NCI-H187 (cell line): Measurements from ENCODE around the gene CEP78.
A peak's percentile ranks its signal among the peaks of the same experiment; 100 is the strongest.
"Not testable (repeated sequence)": the region's sequence is repeated elsewhere in the genome, so short reads cannot be mapped to it uniquely, and the experiment has no call there.

Experiments used
- DNase-seq, 2 experiments: peaks; one replicate each; lab custom pipeline; 2025; lab: John Stamatoyannopoulos, UW

Gene CEP78

GRCh38 chr9:78235762-78236550 is at the start of gene CEP78:
Gene CEP78 (plus strand): TSS chr9:78236075. CDS start chr9:78236351, 276 bp downstream.
- peak; percentile 32 to 79 for DNase-seq

DNA sequence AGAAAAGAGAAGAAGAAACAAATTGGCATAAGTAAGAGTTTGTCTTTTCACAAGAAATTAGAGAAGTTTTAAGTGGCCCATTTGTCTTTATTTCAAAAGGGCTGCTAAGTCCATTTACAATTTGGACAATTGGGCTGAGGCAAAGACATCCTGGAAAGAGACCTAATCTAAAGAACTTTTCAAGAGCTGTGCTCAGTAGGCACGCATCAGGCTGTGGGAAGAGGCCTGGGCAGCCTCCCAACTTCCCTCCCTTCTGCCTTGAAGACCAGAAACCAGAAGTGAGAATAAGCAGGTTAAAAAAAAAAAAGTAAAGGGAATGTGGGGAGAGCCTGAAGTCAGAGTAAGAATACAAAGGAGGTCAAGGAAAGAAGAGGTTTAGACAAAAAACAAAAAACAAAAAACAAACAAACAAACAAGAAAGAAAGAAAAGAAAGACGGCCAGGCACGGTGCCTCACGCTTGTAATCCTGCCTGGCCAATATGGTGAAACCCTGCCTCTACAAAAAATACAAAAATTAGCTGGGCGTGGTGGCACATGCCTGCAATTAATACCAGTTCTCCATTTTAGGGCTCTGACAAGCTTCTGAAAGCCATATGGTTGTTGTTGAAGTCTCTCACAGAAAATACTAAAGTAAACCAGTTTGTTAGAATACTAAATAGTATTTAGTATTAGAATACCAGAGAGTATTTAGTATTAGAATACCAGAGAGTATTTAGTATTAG is 48.0 kb upstream of the CEP78 start:
- DNase-seq, result no peak

- no peak for DNase-seq
These were observed 47.3 kb upstream of the CEP78 start for GRCh38 chr9:78188594-78188993.

DNA sequence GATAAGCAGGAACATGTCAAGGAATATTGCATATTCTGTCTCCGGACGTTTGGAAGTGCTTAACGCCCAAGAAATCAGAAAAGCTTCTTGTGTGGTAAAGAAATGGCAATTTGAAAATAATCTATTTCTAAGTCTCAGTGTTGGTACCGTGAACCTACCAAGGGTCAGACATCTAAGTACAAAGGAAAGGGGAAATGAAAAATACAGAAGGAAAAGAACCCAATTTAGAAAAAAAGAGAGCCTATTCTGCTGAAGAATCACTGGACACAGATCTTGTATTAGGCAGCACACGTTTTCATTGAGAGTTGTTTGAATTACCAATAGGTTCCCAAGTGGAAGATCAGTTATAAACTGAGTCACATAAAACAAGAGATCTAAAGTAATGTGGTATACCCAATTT is 46.9 kb upstream of the CEP78 start:
- DNase-seq, result no peak

- no peak for DNase-seq
These were observed 46.4 kb upstream of the CEP78 start for GRCh38 chr9:78189461-78189860.

DNA sequence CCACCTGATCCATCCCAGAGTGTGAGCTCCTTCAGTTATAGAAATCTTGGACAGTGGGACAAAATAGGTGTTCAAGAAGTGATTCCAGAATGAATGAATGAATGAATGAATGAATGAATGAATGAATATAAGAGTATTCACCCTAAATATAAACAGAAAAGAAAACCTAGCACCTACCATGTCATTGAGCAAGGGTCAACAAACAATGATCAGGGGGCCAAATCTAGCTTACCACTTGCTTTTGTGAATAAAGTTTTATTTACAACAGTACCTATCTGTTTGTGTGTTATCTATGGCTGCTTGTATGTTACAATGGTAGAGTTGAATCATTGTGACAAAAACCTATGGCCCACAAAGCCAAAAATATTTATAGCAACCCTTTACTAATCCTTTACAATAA is 43.9 kb upstream of the CEP78 start:
- no peak for DNase-seq

DNA sequence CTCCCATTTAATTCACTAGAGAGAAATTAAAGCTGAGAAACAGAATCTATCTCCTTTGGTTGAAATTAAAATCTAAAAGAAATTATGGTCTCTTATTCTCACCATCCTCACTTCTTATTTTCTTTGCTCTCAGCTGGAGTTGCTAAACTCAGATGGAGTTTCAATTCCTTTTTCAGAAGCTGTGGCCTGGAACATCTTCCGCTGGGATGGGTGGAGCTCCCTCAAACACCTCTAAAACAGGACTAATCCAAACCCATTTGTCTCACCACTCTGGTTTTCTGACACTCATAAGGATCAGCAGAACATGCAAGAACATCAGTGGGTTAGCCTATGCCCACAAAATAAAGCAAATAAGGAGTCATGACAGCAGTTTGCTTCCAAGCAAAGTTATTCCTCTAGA is 39.6 kb upstream of the CEP78 start:
- DNase-seq, result no peak

- not testable (repeated sequence) for DNase-seq
These were observed 34.6 kb upstream of the CEP78 start for GRCh38 chr9:78201158-78201777.

- DNase-seq, result no peak
These were observed 28.6 kb upstream of the CEP78 start for GRCh38 chr9:78207319-78207718.

DNA sequence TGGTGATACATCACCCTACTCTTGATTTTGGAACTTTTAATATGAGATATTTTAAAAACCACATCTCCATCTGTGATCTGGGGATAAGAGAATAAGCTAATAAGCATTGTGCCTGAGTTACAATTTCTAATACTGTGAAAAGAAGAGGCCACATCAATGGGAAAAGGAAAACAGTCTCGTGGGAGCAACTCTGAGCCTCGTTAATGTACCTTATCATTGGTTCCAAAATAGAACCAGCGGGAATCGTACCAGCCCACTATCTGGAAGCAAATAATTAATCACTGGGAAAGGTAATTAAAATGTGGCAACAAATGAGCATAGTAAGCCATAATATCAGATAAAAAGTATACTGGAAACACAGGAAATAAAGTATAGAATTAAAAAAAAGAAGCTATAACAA is 28.0 kb upstream of the CEP78 start:
- DNase-seq, result no peak

GRCh38 chr9:78209127-78209526 is 26.7 kb upstream of the CEP78 start:
- DNase-seq, result no peak

DNA sequence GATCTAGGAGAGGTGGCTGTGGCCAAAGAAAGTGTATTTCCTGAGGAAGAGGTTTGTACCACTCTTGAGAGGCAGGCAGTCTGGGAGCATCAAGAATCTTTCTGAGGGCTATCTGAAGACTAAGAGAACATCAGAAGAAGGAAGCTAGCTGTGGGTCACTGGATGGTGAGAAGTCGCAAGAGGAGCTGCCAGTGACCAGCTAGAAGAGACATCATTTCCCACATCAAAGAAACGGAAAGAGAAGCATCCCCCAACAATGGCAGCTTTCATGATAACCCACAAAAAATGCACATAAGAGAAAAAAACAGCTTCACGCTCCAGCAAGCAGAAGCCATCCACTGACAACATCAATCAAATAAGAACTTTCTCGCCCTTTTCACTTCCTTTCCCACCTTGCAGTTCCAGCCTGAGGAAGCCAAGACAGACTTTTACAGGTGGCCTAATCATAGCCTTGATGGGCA is 25.0 kb upstream of the CEP78 start:
- DNase-seq, result no peak

GRCh38 chr9:78212868-78213267 is 23.0 kb upstream of the CEP78 start:
- DNase-seq, result no peak

- no peak for DNase-seq
These were observed 22.2 kb upstream of the CEP78 start for GRCh38 chr9:78213712-78214111.

GRCh38 chr9:78214492-78214891 is 21.4 kb upstream of the CEP78 start:
- no peak for DNase-seq

DNA sequence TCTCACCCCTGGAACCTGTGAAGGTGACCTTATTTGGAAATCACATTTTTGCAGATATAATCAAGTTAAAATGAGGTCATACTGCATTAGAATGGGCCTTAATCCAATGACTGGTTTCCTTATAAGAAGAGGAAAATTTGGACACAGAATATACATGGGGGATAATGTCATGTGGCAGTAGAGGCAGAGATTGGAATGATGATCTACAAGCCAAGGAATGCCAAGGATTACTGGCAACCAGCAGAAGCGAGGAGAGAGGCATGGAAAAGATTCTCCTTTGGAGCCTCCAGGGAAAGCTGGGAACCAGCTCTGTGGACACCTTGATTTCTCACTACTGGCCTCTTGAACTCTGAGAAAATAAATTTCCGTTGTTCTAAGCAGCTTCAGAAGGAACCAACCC is 20.2 kb upstream of the CEP78 start:
- DNase-seq, result no peak

DNA sequence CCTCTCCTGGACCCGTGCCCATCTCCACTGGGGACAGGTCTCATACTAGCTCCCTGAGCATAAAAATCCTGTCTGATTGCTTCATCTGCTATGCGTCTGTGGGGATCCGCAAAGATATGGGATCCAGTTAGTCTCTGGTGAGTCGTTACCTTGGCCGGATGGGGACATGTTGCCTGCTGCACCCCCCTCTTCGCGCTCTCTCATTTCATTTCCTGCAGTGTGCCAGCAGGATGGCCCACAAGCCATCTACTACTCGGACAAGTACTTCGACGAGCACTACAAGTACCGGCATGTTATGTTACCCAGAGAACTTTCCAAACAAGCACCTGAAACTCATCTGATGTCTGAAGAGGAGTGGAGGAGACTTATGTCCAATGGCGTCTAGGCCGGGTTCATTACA is 17.0 kb upstream of the CEP78 start:
- no peak for DNase-seq

GRCh38 chr9:78221425-78221824 is 14.4 kb upstream of the CEP78 start:
- DNase-seq, result no peak

DNA sequence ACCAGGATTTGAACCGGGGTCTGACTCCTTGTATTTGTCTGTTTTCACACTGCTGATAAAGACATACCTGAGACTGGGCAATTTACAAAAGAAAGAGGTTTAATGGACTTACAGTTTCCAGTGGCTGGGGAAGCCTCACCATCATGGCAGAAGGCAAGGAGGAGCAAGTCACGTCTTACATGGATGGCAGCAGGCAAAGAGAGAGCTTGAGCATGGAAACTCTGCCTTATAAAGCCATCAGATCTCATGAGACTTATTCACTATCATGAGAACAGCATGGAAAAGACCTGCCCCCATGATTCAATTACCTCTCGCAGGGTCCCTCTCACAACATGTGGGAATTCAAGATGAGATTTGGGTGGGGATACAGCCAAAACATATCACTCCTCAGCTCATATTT is 14.0 kb upstream of the CEP78 start:
- not testable (repeated sequence) for DNase-seq

DNA sequence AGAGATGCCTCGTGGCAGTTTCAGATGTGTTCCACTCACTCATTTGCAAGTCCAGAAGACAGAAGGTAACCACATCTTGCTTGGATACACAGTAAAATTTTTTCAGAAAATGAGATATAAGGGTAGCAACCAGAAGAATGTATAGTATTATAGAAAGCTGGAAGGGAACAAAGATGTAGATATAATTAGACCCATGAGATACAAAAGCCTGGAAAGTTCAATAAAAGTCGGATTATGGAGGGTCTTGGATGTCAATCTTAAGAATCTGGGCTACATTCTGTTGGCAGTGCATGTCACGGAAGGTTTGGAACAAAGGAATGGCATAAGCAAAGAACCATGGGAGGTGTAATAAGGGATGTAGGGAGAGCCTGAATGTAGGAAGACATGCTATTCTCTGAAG is 5.1 kb upstream of the CEP78 start:
- DNase-seq, result no peak

DNA sequence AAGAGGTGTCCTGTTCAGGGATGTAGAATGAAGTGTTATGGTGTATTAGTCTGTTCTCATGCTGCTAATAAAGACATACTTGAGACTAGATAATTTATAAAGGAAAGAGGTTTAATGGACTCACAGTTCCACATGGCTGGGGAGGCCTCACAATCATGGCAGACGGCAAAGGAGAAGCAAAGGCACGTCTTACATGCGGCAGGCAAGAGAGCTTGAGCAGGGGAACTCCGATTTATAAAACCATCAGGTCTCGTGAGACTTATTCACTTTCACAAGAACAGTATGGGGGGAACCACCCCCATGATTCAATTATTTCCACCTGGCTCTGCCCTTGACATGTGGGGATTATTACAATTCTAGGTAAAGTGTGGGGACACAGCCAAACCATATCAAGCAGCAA is 3.4 kb upstream of the CEP78 start:
- not testable (repeated sequence) for DNase-seq

DNA sequence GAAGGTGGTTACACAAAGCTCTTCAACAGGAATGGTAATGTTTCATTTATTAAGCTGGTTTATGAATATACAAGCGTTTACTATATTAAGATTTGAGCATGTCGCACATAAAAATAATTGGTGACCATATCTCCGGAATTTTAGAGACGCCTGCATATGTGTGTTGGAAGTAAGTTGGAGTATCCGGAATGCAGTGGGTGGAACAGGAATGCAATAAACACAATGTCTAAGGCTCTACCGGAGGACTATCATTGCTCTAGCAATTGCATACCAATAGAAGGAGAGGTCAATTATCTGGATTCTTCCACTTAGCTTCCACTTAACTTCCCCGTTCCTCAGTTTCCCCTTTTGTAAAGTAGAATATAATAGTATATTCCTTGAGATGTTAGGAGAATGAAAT is 1.1 kb upstream of the CEP78 start:
- DNase-seq, result no peak

GRCh38 chr9:78235256-78235761 is 566 bp upstream of the CEP78 start:
- DNase-seq, result no peak
